ENCODE measurements around the gene SULF2.

SULF2 gene

GRCh38 chr20:47652301-47652700, 133.0 kb downstream of the SULF2 start:
- in situ Hi-C loops (cut with MboI; ENCODE audit: low sequenced_read_pairs) = no loop called here
- no peaks in the 10 kb centered on the region for H3K9me3 ChIP-seq
- H3K36me3 ChIP-seq (replicated peaks) = peaks cover 12% of the 10 kb centered on the region
- no peaks in the 10 kb centered on the region for H3K27me3 ChIP-seq (ENCODE audit: low read depth)
- H3K4me1 ChIP-seq = peaks cover 15% of the 10 kb centered on the region
- no peak overlapping the region for H3K4me3 ChIP-seq
- DNase-seq (ENCODE audit: low spot score in 2 of 2) = no peak

GRCh38 chr20:47648943-47649342, 136.3 kb downstream of the SULF2 start:
- H3K4me1 ChIP-seq = peaks cover 6% of the 10 kb centered on the region
- no peaks in the 10 kb centered on the region for H3K27me3 ChIP-seq (ENCODE audit: low read depth)
- in situ Hi-C loops (cut with MboI; ENCODE audit: low sequenced_read_pairs) = loop anchor here (25.0 kb wide), 2 partner anchors 362 to 437 kb away; no protein-coding TSS in a partner anchor
- H3K9me3 ChIP-seq = no peaks in the 10 kb centered on the region
- DNase-seq (ENCODE audit: low spot score in 2 of 2) = no peak
- H3K36me3 ChIP-seq (replicated peaks) = peaks cover 8% of the 10 kb centered on the region
- no peak overlapping the region for H3K4me3 ChIP-seq

GRCh38 chr20:47647994-47648393, 137.3 kb downstream of the SULF2 start:
- DNase-seq (ENCODE audit: low spot score in 2 of 2) = no peak
- Histone ChIP-seq H3K27me3 (ENCODE audit: low read depth) (no peaks in the 10 kb centered on the region), H3K36me3 (replicated peaks) (peaks cover 12% of the 10 kb centered on the region), H3K9me3 (no peaks in the 10 kb centered on the region), H3K4me1 (no peaks in the 10 kb centered on the region), H3K4me3 (no peak overlapping the region)
- in situ Hi-C loops (cut with MboI; ENCODE audit: low sequenced_read_pairs) = loop anchor here (25.0 kb wide), 2 partner anchors 361 to 436 kb away; no protein-coding TSS in a partner anchor

GRCh38 chr20:47645632-47646031, 139.6 kb downstream of the SULF2 start:
- no peak overlapping the region for H3K4me3 ChIP-seq
- peaks cover 11% of the 10 kb centered on the region; the same call in 1 of the 2 replicates for H3K36me3 ChIP-seq (replicated peaks)
- in situ Hi-C loops (cut with MboI; ENCODE audit: low sequenced_read_pairs) = loop anchor here (25.0 kb wide), 2 partner anchors 358 to 433 kb away; no protein-coding TSS in a partner anchor

GRCh38 chr20:47642624-47643023, 142.7 kb downstream of the SULF2 start:
- H3K4me3 ChIP-seq = no peak overlapping the region
- in situ Hi-C loops (cut with MboI; ENCODE audit: low sequenced_read_pairs) = loop anchor here (25.0 kb wide), 2 partner anchors 355 to 430 kb away; no protein-coding TSS in a partner anchor
- no peaks in the 10 kb centered on the region for H3K9me3 ChIP-seq
- no peaks in the 10 kb centered on the region for H3K27me3 ChIP-seq (ENCODE audit: low read depth)
- no peak for DNase-seq (ENCODE audit: low spot score in 2 of 2)
- H3K36me3 ChIP-seq (replicated peaks) = peaks cover 11% of the 10 kb centered on the region; the same call in 1 of the 2 replicates
- no peaks in the 10 kb centered on the region for H3K4me1 ChIP-seq

More at GRCh38 chr20:47645632-47646031, 139.6 kb downstream of the SULF2 start:
- Histone ChIP-seq H3K27me3 (ENCODE audit: low read depth) (no peaks in the 10 kb centered on the region), H3K9me3 (no peaks in the 10 kb centered on the region), H3K4me1 (no peaks in the 10 kb centered on the region)
- DNase-seq (ENCODE audit: low spot score in 2 of 2) = no peak

GRCh38 chr20:47642118-47642517, 143.2 kb downstream of the SULF2 start:
- Histone ChIP-seq H3K4me1 (no peaks in the 10 kb centered on the region), H3K36me3 (replicated peaks) (peaks cover 13% of the 10 kb centered on the region; the same call in 1 of the 2 replicates), H3K4me3 (no peak overlapping the region), H3K9me3 (no peaks in the 10 kb centered on the region), H3K27me3 (ENCODE audit: low read depth) (no peaks in the 10 kb centered on the region)
- in situ Hi-C loops (cut with MboI; ENCODE audit: low sequenced_read_pairs) = loop anchor here (25.0 kb wide), 2 partner anchors 355 to 430 kb away; no protein-coding TSS in a partner anchor
- no peak for DNase-seq (ENCODE audit: low spot score in 2 of 2)

GRCh38 chr20:47638851-47639250, 146.4 kb downstream of the SULF2 start:
- Histone ChIP-seq H3K4me3 (no peak overlapping the region), H3K27me3 (ENCODE audit: low read depth) (no peaks in the 10 kb centered on the region), H3K9me3 (no peaks in the 10 kb centered on the region), H3K36me3 (replicated peaks) (peaks cover 18% of the 10 kb centered on the region), H3K4me1 (no peaks in the 10 kb centered on the region)
- in situ Hi-C loops (cut with MboI; ENCODE audit: low sequenced_read_pairs) = loop anchor here (25.0 kb wide), 2 partner anchors 352 to 427 kb away; no protein-coding TSS in a partner anchor
- no peak for DNase-seq (ENCODE audit: low spot score in 2 of 2)

GRCh38 chr20:47635256-47635655, 150.0 kb downstream of the SULF2 start:
- in situ Hi-C loops (cut with MboI; ENCODE audit: low sequenced_read_pairs) = loop anchor here (25.0 kb wide), 2 partner anchors 348 to 423 kb away; no protein-coding TSS in a partner anchor
- peaks cover 8% of the 10 kb centered on the region for H3K36me3 ChIP-seq (replicated peaks)
- H3K4me1 ChIP-seq = no peaks in the 10 kb centered on the region
- no peak overlapping the region for H3K4me3 ChIP-seq
- no peak for DNase-seq (ENCODE audit: low spot score in 2 of 2)
- no peaks in the 10 kb centered on the region for H3K27me3 ChIP-seq (ENCODE audit: low read depth)
- no peaks in the 10 kb centered on the region for H3K9me3 ChIP-seq

- no peaks in the 10 kb centered on the region for H3K9me3 ChIP-seq
- H3K4me3 ChIP-seq = no peak overlapping the region
- in situ Hi-C loops (cut with MboI; ENCODE audit: low sequenced_read_pairs) = loop anchor here (25.0 kb wide), 2 partner anchors 344 to 419 kb away; no protein-coding TSS in a partner anchor
- no peaks in the 10 kb centered on the region for H3K27me3 ChIP-seq (ENCODE audit: low read depth)
- peaks cover 3% of the 10 kb centered on the region for H3K36me3 ChIP-seq (replicated peaks)
- no peaks in the 10 kb centered on the region for H3K4me1 ChIP-seq
- DNase-seq (ENCODE audit: low spot score in 2 of 2) = no peak
Measured at GRCh38 chr20:47631078-47631477, 154.2 kb downstream of the SULF2 start.

- DNase-seq (ENCODE audit: low spot score in 2 of 2) = no peak
- Histone ChIP-seq H3K4me3 (no peak overlapping the region), H3K27me3 (ENCODE audit: low read depth) (no peaks in the 10 kb centered on the region), H3K4me1 (no peaks in the 10 kb centered on the region), H3K36me3 (replicated peaks) (no peaks in the 10 kb centered on the region; the same call in 1 of the 2 replicates), H3K9me3 (no peaks in the 10 kb centered on the region)
- in situ Hi-C loops (cut with MboI; ENCODE audit: low sequenced_read_pairs) = loop anchor here (25.0 kb wide), 2 partner anchors 343 to 418 kb away; no protein-coding TSS in a partner anchor
Measured at GRCh38 chr20:47629907-47630306, 155.4 kb downstream of the SULF2 start.

GRCh38 chr20:47627540-47627939, 157.7 kb downstream of the SULF2 start:
- H3K9me3 ChIP-seq = no peaks in the 10 kb centered on the region
- H3K36me3 ChIP-seq (replicated peaks) = no peaks in the 10 kb centered on the region; the same call in 1 of the 2 replicates
- DNase-seq (ENCODE audit: low spot score in 2 of 2) = no peak
- in situ Hi-C loops (cut with MboI; ENCODE audit: low sequenced_read_pairs) = loop anchor here (25.0 kb wide), 2 partner anchors 340 to 415 kb away; no protein-coding TSS in a partner anchor
- H3K27me3 ChIP-seq (ENCODE audit: low read depth) = no peaks in the 10 kb centered on the region
- peaks cover 5% of the 10 kb centered on the region; the same call in 1 of the 2 replicates for H3K4me1 ChIP-seq
- no peak overlapping the region for H3K4me3 ChIP-seq

- DNase-seq (ENCODE audit: low spot score in 2 of 2) = no peak
- in situ Hi-C loops (cut with MboI; ENCODE audit: low sequenced_read_pairs) = loop anchor here (25.0 kb wide), 1 partner anchor 236 kb away; no protein-coding TSS in a partner anchor
- no peaks in the 10 kb centered on the region for H3K27me3 ChIP-seq (ENCODE audit: low read depth)
Measured at GRCh38 chr20:47623206-47623605, 162.1 kb downstream of the SULF2 start.

GRCh38 chr20:47622118-47622665, 163.1 kb downstream of the SULF2 start:
- H3K27me3 ChIP-seq (ENCODE audit: low read depth) = no peaks in the 10 kb centered on the region
- no peak overlapping the region for H3K4me3 ChIP-seq
- no peaks in the 10 kb centered on the region for H3K9me3 ChIP-seq
- no peaks in the 10 kb centered on the region for H3K36me3 ChIP-seq (replicated peaks)
- H3K4me1 ChIP-seq = peaks cover 10% of the 10 kb centered on the region
- DNase-seq (ENCODE audit: low spot score in 2 of 2) = no peak
- in situ Hi-C loops (cut with MboI; ENCODE audit: low sequenced_read_pairs) = loop anchor here (25.0 kb wide), 1 partner anchor 235 kb away; no protein-coding TSS in a partner anchor

More at GRCh38 chr20:47623206-47623605, 162.1 kb downstream of the SULF2 start:
- Histone ChIP-seq H3K4me3 (no peak overlapping the region), H3K36me3 (replicated peaks) (no peaks in the 10 kb centered on the region), H3K9me3 (no peaks in the 10 kb centered on the region), H3K4me1 (peaks cover 10% of the 10 kb centered on the region)

All from HAP-1 (cell line).